ENCODE results near the gene RAB36.

DNA sequence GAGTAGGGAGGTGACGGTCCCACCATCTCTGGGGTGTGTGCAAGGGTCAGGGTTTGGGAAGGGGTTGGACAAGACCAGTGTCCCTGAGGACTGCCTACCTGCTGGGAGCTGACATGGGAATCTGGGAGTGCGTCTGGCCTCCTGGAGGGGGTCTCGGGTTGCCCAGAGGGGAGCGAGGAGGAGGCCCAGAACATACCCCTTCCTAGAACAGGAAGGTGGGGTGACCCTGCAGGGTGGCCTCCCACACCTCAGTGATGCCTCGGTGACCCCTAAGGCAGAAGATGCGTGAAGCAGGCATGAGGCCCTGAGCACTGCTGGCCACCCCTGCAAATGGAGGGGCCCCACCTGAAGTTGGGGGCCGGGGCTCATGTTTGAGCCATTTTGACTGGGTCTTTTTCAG is 29.9 kb upstream of the RAB36 start:
- TF ChIP-seq EZH2phosphoT487 (IDR thresholded peaks at IDR 0.05; ENCODE audit: borderline replicate concordance, low read length) (no peak), EZH2 (IDR thresholded peaks at IDR 0.05; ENCODE audit: low read length, unreplicated experiment) (no peak)
- TF ChIP-seq, protein P1, sequence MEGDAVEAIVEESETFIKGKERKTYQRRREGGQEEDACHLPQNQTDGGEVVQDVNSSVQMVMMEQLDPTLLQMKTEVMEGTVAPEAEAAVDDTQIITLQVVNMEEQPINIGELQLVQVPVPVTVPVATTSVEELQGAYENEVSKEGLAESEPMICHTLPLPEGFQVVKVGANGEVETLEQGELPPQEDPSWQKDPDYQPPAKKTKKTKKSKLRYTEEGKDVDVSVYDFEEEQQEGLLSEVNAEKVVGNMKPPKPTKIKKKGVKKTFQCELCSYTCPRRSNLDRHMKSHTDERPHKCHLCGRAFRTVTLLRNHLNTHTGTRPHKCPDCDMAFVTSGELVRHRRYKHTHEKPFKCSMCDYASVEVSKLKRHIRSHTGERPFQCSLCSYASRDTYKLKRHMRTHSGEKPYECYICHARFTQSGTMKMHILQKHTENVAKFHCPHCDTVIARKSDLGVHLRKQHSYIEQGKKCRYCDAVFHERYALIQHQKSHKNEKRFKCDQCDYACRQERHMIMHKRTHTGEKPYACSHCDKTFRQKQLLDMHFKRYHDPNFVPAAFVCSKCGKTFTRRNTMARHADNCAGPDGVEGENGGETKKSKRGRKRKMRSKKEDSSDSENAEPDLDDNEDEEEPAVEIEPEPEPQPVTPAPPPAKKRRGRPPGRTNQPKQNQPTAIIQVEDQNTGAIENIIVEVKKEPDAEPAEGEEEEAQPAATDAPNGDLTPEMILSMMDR (conservative IDR thresholded peaks at IDR 0.05; ENCODE audit: low read depth, low read length) = no peak

Data from PC-3 (cell line).